GM21447 (cell line): ENCODE results near the gene PTCH2.
"Not testable (repeated sequence)": the region's sequence is repeated elsewhere in the genome, so short reads cannot be mapped to it uniquely, and the experiment has no call there.

Experiments used
- ATAC-seq: cut with Tn5 transposase; IDR thresholded peaks from one replicate; pipeline ENCODE4 v1.9.1; 2021; ENCODE audit not compliant: unreplicated experiment

Gene PTCH2

GRCh38 chr1:44819608-44820327 lies 23.3 kb downstream of the PTCH2 start:
- peak; percentile 81 for ATAC-seq

DNA sequence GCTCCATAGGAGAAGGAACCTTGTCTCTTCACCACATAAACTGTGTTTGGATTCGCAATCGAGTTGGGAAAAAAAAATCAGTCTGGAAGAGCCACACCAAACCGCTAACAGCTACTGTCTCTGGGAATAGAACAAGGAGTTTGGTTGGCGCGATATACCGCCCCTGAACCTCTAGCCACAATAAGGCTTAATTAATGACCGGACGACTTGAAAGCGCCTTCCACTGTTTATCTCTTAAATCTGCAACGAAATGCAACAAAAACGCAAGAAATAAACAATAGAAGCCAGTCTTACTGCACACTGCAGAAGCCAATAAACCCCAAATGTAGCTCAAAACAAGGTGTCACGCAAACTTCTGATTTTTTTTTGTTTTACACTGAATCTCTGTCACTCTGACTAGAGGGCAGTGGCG lies 23.9 kb downstream of the PTCH2 start:
- peak; percentile 1 for ATAC-seq

DNA sequence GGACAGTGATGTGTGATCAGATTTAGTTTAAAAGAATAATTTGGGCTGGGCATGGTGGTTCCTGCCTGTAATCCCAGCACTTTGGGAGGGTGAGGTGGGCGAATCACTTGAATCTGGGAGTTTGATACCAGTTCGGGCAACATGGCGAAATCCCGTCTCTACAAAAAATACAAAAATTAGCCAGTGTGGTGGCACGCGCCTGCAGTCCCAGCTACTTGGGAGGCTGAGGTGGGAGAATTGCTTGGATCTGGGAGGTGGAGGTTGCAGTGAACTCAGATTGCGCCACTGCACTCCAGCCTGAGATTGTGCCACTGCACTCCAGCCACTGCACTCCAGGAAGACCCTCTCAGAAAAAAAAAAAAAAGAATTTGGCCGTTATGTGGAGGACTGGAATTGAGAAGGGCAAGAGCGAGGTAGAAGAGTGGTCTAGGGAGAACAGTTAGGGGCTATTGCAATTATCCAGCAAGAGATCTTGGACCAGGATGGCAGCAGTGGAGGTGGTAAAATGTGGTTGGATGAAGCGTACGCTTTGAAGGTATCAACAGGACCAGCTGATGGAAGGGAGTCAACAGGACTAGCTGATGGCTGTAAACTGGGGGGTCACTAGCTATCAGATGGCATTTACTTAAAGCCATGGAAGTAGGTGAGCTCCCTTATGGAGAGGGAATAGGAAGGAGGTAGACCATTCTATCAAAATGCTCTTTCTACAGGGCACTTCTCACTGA lies 25.1 kb downstream of the PTCH2 start:
- no peak for ATAC-seq

DNA sequence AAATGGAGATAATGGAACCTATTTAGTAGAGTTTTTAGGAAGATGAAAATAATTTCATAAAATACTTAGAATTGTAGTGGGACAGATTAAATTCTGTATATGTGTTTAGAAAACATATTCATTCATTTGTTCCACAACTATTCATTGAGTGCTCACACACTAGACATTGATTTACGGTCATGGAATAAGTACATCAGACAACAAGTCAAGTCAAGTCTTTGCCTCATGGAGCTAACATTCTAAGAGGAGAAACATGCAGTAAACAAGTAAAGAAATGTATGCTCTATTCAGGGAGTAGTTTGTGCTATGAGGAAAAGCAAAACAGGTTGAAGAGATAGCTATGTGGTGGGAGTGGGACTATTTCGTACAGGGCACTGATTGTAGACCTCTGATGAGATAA lies 25.7 kb downstream of the PTCH2 start:
- ATAC-seq = no peak

- not testable (repeated sequence) for ATAC-seq
Observed at GRCh38 chr1:44815926-44816325, 27.1 kb downstream of the PTCH2 start.

DNA sequence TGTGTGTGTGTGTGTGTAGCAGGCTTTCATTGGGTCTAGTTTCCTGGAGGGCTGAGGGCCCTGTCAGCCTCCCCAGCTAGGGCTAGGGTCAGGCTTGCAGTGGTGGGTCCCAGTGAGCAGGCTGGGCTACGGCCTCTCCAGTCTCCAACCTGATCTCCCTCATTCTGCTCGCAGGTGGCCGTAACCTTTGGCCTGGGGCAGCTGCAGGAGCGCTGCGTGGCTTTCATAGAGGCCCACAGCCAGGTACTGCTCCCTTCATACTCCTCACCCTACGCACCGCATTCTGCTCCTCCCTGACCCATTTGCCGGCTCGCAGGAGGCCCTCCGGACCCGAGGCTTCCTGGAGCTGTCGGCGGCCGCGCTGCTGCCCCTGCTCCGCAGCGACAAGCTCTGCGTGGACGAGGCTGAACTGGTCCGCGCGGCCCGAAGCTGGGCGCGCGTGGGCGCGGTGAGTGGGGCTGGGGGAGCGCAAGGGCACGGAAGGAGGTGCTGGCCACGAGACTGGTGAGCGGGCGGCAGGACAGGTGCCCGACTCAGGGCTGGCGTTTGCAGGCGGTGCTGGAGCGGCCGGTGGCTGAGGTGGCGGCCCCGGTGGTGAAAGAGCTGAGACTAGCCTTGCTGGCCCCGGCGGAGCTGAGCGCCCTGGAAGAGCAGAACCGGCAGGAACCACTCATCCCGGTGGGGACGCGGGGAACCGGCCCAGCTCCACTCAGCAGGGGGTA lies 30.1 kb downstream of the PTCH2 start:
- no peak for ATAC-seq

DNA sequence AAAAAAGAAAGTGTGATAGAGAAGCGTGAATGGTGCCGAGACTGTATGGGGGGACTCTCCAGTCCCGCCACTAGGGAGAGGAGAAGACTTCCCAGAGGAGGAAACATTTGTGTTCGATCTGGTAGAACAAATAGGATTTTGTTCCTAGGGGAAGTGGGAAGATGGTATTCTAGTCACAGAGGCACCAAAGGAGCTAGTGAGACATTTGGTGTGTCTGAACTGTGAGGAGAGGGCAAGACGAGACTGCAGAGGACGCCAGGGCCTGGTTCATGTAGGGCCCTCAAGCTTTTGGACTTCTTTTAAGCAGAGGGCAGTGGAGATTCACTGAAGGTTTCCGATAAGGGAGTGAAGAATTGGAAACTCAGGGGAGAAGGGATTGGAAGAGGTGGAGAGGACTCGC lies 31.8 kb downstream of the PTCH2 start:
- no peak for ATAC-seq

DNA sequence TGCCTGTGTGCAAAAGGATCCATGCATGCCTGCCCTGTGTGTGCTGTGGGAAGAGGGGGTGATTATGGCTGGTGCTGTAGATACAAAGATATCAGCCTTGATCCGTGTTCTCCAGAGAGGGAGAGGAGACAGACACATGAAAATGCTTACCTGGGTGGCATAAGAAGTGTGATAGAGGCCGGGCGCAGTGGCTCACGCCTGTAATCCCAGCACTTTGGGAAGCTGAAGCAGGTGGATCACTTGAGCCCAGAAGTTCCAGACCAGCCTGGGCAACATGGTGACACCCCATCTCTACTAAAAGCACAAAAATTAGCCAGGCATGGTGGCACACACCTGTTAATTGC lies 32.3 kb downstream of the PTCH2 start:
- ATAC-seq = not testable (repeated sequence)

GRCh38 chr1:44810101-44810761 lies 32.8 kb downstream of the PTCH2 start:
- no peak for ATAC-seq

DNA sequence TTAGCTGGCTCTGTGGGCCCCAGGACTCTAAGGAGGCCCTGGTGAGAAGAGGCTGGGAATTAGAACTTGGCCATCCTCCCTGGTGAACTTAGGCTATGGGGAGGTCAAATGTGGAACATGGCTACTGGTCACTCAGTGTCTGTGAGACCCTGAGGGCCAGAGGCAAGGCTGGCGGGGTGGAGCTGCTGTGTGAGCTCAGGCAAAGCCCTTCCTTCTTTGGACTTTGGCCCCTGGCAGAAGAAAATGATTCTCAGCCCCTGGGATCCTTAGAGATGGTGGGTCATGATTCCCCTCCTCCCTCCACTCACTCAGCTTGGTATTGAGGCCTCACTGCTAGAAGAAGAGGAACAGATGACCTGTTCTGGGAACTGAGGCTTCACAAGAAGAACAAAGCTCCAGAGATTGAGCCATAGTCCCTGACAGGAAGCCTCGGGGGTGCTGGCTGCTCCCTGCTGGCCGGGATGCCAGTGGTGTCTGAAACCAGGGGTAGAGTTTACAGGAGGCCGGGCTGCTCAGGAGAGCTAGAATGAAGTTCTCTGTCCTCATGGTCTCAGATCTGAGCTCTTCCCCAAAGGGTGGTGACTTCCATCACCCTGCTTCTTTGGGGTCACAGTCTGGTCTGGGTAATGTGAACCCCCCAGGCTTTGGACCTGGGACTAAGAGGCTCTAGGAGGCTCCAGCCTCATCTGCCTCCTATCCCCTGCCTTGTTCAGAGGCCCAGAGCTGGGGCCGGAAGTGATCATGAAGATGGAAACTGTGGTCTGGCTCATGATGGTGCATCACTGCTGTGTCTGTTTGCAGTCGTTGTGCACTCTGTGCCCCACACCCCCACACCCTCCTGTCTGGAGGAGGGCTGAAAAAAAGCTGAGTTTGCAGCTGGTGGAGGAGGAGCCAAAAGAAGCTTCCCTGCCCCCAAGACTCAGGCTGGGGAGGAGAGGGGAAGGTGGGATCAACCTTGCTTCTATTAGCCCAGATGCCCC lies 33.8 kb downstream of the PTCH2 start:
- peak; percentile 43 for ATAC-seq

DNA sequence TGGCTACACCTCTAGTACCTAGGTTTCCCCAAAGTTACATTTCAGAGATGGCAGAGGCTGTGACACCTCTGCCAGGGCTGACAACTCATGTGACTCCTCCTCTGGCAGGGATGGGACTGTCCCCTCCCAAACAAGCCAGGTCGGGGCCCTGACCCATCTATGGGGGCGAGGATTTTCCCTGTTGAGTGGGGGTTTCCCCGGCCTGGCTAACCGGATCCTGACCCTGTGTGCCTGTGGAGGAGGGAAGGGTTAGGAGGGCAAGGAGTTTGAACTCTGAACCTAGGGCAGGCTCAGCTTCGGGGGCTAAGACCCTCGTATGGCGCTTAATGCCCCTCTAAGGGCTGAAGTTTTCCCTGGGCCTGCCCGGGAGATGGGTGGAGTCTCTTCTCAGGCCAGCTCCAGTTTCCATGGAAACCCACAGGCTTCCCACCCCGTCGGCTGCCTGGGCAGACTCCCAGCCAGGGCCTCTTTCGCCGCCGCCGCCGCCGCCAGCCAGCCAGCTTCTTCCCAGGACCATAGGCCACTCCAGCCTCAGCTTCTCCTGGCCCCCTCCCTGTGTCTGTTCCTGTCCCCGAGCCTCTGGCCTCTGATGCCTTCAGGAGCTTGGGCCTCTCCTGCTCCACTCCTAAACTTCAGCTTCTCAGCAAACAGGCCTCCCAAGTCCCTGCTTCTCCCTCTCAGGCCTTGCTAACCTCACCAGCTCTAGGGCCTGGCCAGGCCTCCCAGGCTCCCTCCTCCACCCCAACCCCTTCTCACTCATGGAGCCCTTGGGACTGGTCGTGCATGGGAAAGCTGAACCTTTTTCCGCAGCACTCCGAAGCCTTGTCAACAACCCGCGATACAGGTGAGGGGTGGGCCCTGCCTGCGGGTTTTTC lies 34.8 kb downstream of the PTCH2 start, which contains the start of gene BTBD19:
Gene BTBD19 (plus strand): TSS at position 461 of the 875 bp plus-strand sequence. CDS start 298 bp downstream, at position 759.
- ATAC-seq = peak; percentile 26

DNA sequence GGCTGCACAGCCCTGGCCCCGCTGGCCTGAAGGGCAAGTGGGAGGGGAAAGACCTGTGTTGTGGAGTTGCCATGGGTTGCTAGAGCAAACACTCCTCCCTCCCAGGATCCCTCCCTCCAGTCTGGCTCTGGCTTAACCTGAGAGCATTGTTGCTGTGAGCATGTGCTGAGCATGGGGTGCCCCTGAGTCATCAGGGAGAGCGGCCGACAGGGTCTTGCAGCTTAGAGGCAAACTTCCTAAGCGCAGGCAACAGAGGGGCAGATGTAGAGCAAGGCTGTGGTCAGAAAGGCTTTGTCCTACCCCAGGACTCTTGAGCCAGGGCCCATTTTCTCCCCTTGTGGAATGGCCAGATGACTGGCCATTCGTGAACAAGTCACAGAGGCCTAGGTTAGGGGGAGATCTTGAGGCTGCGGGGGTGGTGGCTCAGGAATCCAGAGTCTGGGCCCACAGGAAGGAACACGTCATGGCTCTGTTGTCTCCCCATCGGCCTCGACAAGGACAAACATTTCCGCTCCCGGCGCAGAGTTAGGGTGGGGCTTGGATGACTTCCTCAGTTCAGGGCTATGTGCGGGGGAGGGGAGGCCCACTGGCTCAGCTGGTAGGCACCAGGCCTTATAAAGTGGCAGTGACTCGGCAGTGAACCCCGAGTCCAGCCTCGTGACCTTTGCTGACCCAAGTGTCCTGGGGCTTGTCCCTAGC lies 35.5 kb downstream of the PTCH2 start:
- peak; percentile 41 for ATAC-seq

GRCh38 chr1:44806704-44807363 lies 36.2 kb downstream of the PTCH2 start, which contains the start of gene DYNLT4:
TSS of gene DYNLT4 (minus strand) at chr1:44807351. CDS start at chr1:44806668, 683 bp downstream.
- no peak for ATAC-seq

GRCh38 chr1:44806025-44806703 lies 36.9 kb downstream of the PTCH2 start:
- ATAC-seq = no peak

DNA sequence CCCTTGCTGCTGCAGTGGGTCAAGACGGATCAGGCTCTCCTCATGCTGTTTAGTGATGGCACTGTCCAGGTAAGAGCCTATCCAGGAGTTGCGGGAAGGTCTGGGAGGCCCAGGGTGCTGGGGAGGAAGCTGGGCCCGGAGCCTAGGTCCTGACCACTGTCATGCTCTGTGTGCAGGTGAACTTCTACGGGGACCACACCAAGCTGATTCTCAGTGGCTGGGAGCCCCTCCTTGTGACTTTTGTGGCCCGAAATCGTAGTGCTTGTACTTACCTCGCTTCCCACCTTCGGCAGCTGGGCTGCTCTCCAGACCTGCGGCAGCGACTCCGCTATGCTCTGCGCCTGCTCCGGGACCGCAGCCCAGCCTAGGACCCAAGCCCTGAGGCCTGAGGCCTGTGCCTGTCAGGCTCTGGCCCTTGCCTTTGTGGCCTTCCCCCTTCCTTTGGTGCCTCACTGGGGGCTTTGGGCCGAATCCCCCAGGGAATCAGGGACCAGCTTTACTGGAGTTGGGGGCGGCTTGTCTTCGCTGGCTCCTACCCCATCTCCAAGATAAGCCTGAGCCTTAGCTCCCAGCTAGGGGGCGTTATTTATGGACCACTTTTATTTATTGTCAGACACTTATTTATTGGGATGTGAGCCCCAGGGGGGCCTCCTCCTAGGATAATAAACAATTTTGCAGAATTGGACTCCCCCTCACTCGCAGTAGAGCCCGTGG lies 37.6 kb downstream of the PTCH2 start:
- ATAC-seq = no peak

DNA sequence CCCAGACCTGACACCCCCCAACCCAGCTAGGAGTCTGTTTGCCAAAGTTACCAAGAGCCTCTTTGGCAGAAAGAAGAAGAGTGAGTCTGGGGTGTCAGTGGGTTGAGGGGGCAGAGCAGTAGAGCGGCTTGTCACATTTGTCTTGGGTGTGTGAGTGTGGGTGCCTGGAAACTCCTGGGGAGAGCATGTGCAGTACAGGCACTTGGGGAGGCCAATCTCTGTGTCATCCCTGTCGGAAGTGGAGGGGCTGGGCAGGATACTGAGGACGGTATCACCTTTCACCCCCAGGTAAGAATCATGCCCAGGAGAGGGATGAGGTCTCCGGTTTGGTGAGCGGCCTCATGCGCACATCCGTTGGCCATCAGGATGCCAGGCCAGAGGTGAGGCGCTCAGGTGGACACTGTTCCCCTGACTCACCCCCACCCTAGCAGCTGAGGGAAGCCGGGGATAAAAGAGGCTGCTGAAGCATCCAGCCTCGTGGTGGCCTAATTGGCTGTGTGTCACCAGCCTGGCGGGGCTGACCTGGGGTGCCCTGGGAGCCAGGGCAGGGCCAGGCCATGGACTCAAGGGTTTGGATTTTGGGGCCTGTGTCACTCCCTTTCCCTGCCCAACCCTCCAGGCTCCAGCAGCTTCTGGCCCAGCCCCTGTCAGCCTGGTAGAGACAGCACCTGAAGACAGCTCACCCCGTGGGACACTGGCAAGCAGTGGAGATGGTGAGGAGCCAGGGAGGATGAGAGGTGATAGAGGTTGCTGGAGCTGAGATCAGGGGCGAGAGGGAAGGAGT lies 39.5 kb downstream of the PTCH2 start:
- no peak for ATAC-seq
